ACHN (cell line): ENCODE measurements around the gene ATP8B4.

ENCODE experiments used
- DNase-seq: peaks from one replicate; pipeline ENCODE4 v3.0.0-alpha.2; 2015
- in situ Hi-C: cut with HindIII; loops from 2 replicates; pipeline ENCODE4 v1.10.0; 2017; ENCODE audit warnings: low sequenced_read_pairs, low pct_ligation_motif_present, low pct_unique_long_range_greater_than_20kb

The ATP8B4 gene

GRCh38 chr15:50051811-50052419, 67.1 kb downstream of the ATP8B4 start:
- peak; percentile 40 for DNase-seq
- in situ Hi-C loops = no loop called here

GRCh38 chr15:50050986-50051743, 67.9 kb downstream of the ATP8B4 start:
- DNase-seq = no peak

GRCh38 chr15:50049871-50050270, 69.2 kb downstream of the ATP8B4 start:
- in situ Hi-C loops = no loop called here
- DNase-seq = no peak

More at GRCh38 chr15:50050986-50051743, 67.9 kb downstream of the ATP8B4 start:
- in situ Hi-C loops = no loop called here

GRCh38 chr15:50046867-50047266, 72.2 kb downstream of the ATP8B4 start:
- in situ Hi-C loops = no loop called here
- no peak for DNase-seq

DNA sequence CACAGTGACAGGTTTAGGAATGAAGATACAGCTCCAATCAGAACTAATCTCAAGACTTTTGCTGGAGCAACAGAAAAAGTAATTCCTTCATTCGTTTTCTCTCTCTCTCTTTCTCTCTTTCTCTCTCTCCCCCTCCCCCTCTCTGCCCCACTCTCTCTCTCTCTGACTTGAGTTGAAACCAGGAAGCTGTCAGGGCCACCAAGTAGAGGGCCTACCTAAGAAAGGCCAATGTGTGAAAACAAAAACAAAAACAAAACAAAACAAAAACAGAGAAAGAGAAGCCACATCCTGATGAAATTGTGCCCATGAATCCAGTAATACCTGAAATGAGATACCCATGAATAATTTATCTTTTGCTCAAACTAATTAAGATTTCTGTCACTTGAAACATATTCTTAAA, 72.9 kb downstream of the ATP8B4 start:
- in situ Hi-C loops = no loop called here

DNA sequence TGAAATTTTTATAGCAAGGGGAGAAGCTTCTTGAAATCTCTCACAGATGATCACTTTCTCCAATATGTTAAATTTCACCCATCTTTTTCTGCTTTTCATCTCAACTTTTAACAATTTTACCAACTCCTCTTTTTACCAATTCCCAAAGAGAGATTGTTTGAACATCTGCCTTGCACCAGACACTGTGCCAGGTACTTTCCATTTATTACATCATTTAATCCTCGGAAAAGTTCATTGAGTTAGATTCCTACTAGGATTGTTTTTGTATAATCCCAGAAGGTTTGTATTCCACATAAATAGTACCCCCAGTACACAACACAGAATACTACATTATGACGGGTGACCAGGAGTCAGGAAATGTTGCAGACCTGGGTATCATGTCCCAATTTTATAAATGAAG, 74.1 kb downstream of the ATP8B4 start:
- in situ Hi-C loops = no loop called here

More for the DNA sequence above, 72.9 kb downstream of the ATP8B4 start:
- no peak for DNase-seq

DNA sequence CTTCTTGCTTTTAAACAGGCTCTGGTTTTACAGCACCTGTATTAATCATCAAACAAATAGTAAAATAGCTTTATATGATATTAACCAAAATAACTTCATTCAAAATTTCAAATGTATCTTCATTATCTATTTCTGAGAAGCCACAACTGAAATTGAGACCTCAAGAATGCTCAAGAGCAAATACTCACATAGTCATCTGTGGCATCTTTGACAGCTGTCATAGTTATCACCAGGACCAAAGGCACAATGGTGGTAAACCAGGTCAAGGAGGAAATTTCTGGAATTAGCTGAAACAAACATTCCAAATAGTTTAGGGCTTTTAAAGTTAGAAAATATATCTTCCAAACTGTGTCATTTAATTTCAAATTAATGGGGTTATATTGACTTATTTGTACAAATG, 74.6 kb downstream of the ATP8B4 start:
- in situ Hi-C loops = no loop called here
- DNase-seq = no peak

More for the DNA sequence above, 74.1 kb downstream of the ATP8B4 start:
- no peak for DNase-seq

DNA sequence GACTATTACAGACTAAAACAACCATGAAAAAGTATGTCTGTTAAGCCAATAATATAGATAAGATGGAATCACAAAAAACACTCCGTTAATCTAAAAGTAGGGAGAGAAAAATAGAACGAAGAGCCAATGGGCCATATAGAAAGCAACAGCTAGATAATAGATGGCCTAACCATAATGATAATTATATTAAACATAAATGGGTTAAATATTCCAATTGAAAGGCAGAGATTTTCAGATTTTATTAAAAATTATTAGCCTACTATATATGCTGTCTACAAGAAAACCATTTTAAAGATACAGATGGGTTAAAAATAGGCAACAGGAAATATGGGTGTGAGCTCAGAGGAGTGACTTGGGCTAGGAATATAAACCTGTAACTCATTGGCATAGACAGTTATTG, 76.3 kb downstream of the ATP8B4 start:
- DNase-seq = no peak
- in situ Hi-C loops = no loop called here

DNA sequence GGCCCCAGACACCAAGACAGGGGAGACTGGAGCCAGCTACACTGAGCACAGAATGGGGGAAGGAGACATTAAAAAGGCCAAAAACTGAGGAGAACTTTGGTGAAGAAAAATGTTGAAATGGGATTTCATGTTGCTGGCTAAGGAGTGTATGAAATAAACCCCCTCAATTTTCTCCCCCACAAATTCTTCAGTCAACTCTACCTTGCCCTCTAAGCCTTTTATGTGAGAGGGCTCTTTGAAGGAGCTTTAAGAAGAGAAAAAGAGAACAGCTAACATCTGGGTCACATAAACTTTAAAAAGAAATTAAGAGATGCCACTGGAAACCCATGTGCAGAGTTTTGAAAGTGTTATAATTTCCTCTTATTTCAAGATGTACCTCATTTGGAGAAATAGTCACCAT, 88.6 kb downstream of the ATP8B4 start:
- DNase-seq = no peak
- in situ Hi-C loops = no loop called here

DNA sequence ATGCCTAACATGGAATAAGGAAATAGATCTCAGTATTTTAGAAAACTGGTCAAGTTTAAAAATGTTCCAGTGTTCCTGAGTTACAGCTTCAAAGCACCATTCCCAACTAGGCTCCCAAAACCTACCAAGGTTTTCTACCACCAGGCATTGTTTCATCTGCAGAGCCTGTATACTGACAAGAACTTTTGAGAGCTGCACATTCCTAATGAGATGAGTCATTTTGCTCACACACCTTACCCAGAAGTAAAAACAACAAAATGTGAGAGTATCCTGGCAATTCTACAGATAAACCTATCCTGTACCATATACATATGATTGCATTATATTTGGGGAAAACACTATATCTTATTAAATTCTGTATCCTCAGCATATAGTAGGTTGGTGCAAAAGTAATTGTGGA, 90.7 kb downstream of the ATP8B4 start:
- no peak for DNase-seq
- in situ Hi-C loops = no loop called here

DNA sequence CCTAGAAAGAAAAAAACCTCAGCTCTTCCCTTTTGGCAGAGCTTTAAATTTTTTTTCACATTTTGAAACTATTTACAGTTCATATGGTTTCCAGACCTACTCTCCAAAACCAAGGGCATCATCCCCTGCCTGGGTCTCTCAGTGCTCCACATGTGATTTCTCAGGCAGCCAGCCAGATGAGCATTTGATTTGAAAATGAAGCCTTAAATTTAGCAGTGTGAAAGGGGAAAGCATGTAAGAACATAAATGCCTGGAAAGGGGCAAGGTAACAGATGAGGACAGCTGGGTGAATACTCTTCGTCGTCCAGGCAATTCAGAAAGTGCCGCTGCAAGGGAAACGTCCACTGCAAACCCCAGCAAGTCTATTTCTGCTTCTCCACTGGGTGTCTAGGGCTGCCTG, 94.8 kb downstream of the ATP8B4 start:
- in situ Hi-C loops = no loop called here
- DNase-seq = no peak

- in situ Hi-C loops = no loop called here
- DNase-seq = no peak
Observed at GRCh38 chr15:50018491-50018890, 100.5 kb downstream of the ATP8B4 start.

- in situ Hi-C loops = no loop called here
- no peak for DNase-seq
Observed at GRCh38 chr15:50017522-50017921, 101.5 kb downstream of the ATP8B4 start.

DNA sequence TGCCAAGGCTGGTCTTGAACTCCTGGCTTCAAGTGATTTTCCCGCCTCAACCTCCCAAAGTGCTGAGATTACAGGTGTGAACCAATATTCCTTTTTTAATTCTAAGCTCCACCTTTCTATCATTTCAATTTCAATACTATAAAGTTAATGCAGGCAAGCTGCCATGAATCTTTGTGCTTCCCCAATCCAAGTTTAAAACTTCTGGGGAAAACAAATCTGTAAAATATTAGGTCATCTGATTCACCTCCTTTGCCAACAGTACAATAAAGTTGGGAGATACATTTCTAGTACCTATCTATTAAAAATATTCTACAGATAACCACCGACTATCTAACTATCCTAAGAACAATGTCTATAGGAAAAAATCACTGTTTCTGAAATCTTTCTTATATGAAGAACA, 102.1 kb downstream of the ATP8B4 start:
- in situ Hi-C loops = no loop called here
- DNase-seq = no peak

- DNase-seq = no peak
- in situ Hi-C loops = no loop called here
Observed at GRCh38 chr15:50012790-50013189, 106.2 kb downstream of the ATP8B4 start.

DNA sequence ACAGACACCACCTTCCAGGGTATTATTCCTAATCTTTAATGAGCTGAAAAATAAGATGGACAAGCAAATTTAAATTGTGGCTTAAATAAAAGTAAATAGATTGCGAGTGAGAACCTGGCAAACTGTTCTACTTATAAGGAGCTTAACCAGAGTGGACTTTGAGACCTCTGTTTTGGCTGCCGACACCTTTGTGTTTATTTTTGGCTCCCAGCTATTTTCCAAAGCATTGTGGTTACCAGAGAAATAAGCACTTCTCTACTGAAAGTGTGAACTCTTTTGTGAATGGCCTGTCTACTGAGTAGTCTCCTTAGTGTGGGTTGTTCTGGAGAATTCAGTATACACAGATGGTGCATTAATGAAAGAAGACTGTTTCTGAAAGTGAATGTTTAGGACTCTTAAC, 109.4 kb downstream of the ATP8B4 start:
- in situ Hi-C loops = no loop called here
- DNase-seq = no peak

- peak; percentile 59 for DNase-seq
- in situ Hi-C loops = no loop called here
Observed at GRCh38 chr15:50003786-50004334, 115.2 kb downstream of the ATP8B4 start.

GRCh38 chr15:49991587-49991986, 127.4 kb downstream of the ATP8B4 start:
- in situ Hi-C loops = no loop called here
- DNase-seq = no peak

DNA sequence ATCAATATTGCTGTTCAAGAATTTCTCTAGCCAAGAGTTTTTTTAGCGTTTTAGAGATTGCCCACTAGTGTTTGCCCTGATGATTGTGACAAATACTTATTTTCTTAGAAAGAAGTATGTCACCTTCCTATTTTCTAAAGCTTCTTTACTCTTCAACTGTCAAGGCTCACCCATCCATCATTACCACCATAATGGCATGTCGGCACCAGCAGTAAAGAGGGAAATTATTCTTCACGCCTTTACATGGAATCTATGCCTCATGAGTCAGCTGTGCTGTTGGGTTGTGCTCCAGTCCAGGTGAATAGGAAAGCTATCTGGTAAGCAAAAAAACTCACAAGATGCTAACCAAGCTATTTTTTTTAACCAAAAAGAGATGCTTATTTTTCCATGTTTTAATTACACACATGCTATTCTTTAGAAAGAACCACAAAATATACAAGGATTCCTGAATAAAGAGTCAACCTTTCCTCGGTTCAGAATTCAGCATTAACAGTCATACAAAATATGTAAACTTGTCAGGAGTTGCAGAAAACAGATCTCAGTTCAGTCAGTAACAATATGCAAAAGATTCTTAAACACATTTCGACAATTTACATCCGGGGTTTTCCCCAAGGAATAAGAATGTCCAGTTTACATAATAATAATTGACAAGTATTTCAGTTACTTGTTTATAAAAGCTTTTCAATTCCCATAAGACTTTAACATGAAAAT, 128.0 kb downstream of the ATP8B4 start:
- in situ Hi-C loops = no loop called here
- no peak for DNase-seq
